Keratinocyte (primary cell): ENCODE data around the gene HSBP1L1.

Experiments used
- CTCF ChIP-seq, 3 experiments: IDR thresholded peaks in 1 of 3; conservative IDR thresholded peaks in 1 of 3; optimal IDR thresholded peaks in 1 of 3; 2 replicates in 2 of 3; 3 replicates in 1 of 3; pipeline versions ENCODE3 to v1.5.1; 2011; ENCODE audit warnings: low read length in 3 of 3, mild to moderate bottlenecking in 3 of 3, moderate library complexity in 2 of 3, control low read depth in 1 of 3, inconsistent platforms in 1 of 3; ENCODE audit not compliant: insufficient read depth in 2 of 3; ENCODE audit errors: extremely low read depth in 1 of 3
- EZH2 ChIP-seq: IDR thresholded peaks from one replicate; pipeline ENCODE4 v1.6.1; 2012; ENCODE audit warnings: inconsistent platforms, mild to moderate bottlenecking, low read length, moderate library complexity

GRCh38 chr18:79933765-79934164, 30.7 kb upstream of the HSBP1L1 start:
- TF ChIP-seq CTCF (optimal IDR thresholded peaks at IDR 0.05 in 1 of 3, IDR thresholded peaks at IDR 0.05 in 1 of 3, conservative IDR thresholded peaks at IDR 0.05 in 1 of 3; ENCODE audit: extremely low read depth in 1 of 3, insufficient read depth in 2 of 3, low read length in 3 of 3) (no peak), EZH2 (no peak)
